ENCODE data around the gene RALGAPB. TPM values are rescaled to one million over a fixed set of nuclear protein-coding genes. Genes with fewer than 3 reads are reported as not detected.
"Not testable (repeated sequence)": the region's sequence is repeated elsewhere in the genome, so short reads cannot be mapped to it uniquely, and the experiment has no call there.

Gene RALGAPB
- polyA plus RNA-seq, 4 donors = 32.2 to 43.2 (median 37.2) TPM

- DNase-seq (ENCODE audit: low read depth in 4 of 4, low spot score in 3 of 4) = peak in 1 of 4 donors; percentile 23
These were observed 108.4 kb downstream of the RALGAPB start, which contains the start of gene ADIG for GRCh38 chr20:38581013-38581412. Gene ADIG (plus strand): TSS chr20:38581197. CDS start chr20:38581251, 54 bp downstream.

GRCh38 chr20:38581830-38582358 is 109.3 kb downstream of the RALGAPB start:
- DNase-seq (ENCODE audit: low read depth in 4 of 4, low spot score in 3 of 4) = no peak

GRCh38 chr20:38583306-38583705 is 110.7 kb downstream of the RALGAPB start:
- no peak for DNase-seq (ENCODE audit: low read depth in 4 of 4, low spot score in 3 of 4)

- no peak for DNase-seq (ENCODE audit: low read depth in 4 of 4, low spot score in 3 of 4)
These were observed 111.6 kb downstream of the RALGAPB start for GRCh38 chr20:38584099-38584763.

GRCh38 chr20:38585404-38586180 is 112.9 kb downstream of the RALGAPB start:
- DNase-seq (ENCODE audit: low read depth in 4 of 4, low spot score in 3 of 4) = no peak

- DNase-seq (ENCODE audit: low read depth in 4 of 4, low spot score in 3 of 4) = no peak
These were observed 113.5 kb downstream of the RALGAPB start for GRCh38 chr20:38586181-38586525.

GRCh38 chr20:38588303-38588702 is 115.7 kb downstream of the RALGAPB start:
- DNase-seq (ENCODE audit: low read depth in 4 of 4, low spot score in 3 of 4) = no peak

- DNase-seq (ENCODE audit: low read depth in 4 of 4, low spot score in 3 of 4) = no peak
These were observed 116.7 kb downstream of the RALGAPB start for GRCh38 chr20:38589351-38589750.

- no peak for DNase-seq (ENCODE audit: low read depth in 4 of 4, low spot score in 3 of 4)
These were observed 117.5 kb downstream of the RALGAPB start for GRCh38 chr20:38589967-38590675.

GRCh38 chr20:38590676-38591473 is 118.2 kb downstream of the RALGAPB start:
- no peak for DNase-seq (ENCODE audit: low read depth in 4 of 4, low spot score in 3 of 4)

- no peak for DNase-seq (ENCODE audit: low read depth in 4 of 4, low spot score in 3 of 4)
These were observed 119.1 kb downstream of the RALGAPB start for GRCh38 chr20:38591474-38592410.

GRCh38 chr20:38592411-38592790 is 119.8 kb downstream of the RALGAPB start:
- not testable (repeated sequence) for DNase-seq (ENCODE audit: low read depth in 4 of 4, low spot score in 3 of 4)

- not testable (repeated sequence) for DNase-seq (ENCODE audit: low read depth in 4 of 4, low spot score in 3 of 4)
These were observed 121.6 kb downstream of the RALGAPB start for GRCh38 chr20:38594281-38594680.

- DNase-seq (ENCODE audit: low read depth in 4 of 4, low spot score in 3 of 4) = not testable (repeated sequence)
These were observed 123.2 kb downstream of the RALGAPB start for GRCh38 chr20:38595886-38596285.

GRCh38 chr20:38599410-38599882 is 126.8 kb downstream of the RALGAPB start:
- DNase-seq (ENCODE audit: low read depth in 4 of 4, low spot score in 3 of 4) = peak in 2 of 4 donors; percentile 17 to 22

- no peak for DNase-seq (ENCODE audit: low read depth in 4 of 4, low spot score in 3 of 4)
These were observed 127.4 kb downstream of the RALGAPB start for GRCh38 chr20:38600057-38600456.

- peak in 1 of 4 donors; percentile 12 for DNase-seq (ENCODE audit: low read depth in 4 of 4, low spot score in 3 of 4)
These were observed 128.9 kb downstream of the RALGAPB start, which contains the start of gene ARHGAP40 for GRCh38 chr20:38601216-38602184. Gene ARHGAP40 (plus strand): TSS chr20:38601809.

- no peak for DNase-seq (ENCODE audit: low read depth in 4 of 4, low spot score in 3 of 4)
These were observed 129.5 kb downstream of the RALGAPB start for GRCh38 chr20:38602185-38602581.

Data from right renal pelvis (tissue), 4 donors.